HG02938 (cell line): ENCODE data around the gene PTPRU.

Experiments used
- ATAC-seq: cut with Tn5 transposase; IDR thresholded peaks from one replicate; pipeline ENCODE4 v1.9.1; 2021; ENCODE audit warnings: mild to moderate bottlenecking, moderate library complexity; ENCODE audit not compliant: unreplicated experiment

PTPRU gene

GRCh38 chr1:29235955-29236711 is at the start of gene PTPRU:
Gene PTPRU (plus strand): TSS chr1:29236522. CDS start chr1:29236645, 123 bp downstream.
- no peak for ATAC-seq

GRCh38 chr1:29186707-29187106 is 49.6 kb upstream of the PTPRU start:
- no peak for ATAC-seq

- ATAC-seq, result no peak
Observed at GRCh38 chr1:29190718-29191117, 45.6 kb upstream of the PTPRU start.

GRCh38 chr1:29193879-29194455 is 42.4 kb upstream of the PTPRU start:
- no peak for ATAC-seq

- ATAC-seq, result no peak
Observed at GRCh38 chr1:29195881-29196291, 40.4 kb upstream of the PTPRU start.

- ATAC-seq, result no peak
Observed at GRCh38 chr1:29196863-29197589, 39.3 kb upstream of the PTPRU start.

- no peak for ATAC-seq
Observed at GRCh38 chr1:29197590-29197924, 38.8 kb upstream of the PTPRU start.

GRCh38 chr1:29197993-29198392 is 38.3 kb upstream of the PTPRU start:
- no peak for ATAC-seq

- no peak for ATAC-seq
Observed at GRCh38 chr1:29200906-29201594, 35.3 kb upstream of the PTPRU start.

- no peak for ATAC-seq
Observed at GRCh38 chr1:29201595-29202051, 34.7 kb upstream of the PTPRU start.

GRCh38 chr1:29202053-29202452 is 34.3 kb upstream of the PTPRU start:
- no peak for ATAC-seq

GRCh38 chr1:29202584-29203340 is 33.6 kb upstream of the PTPRU start:
- ATAC-seq, result no peak

GRCh38 chr1:29208442-29208841 is 27.9 kb upstream of the PTPRU start:
- no peak for ATAC-seq

- no peak for ATAC-seq
Observed at GRCh38 chr1:29209173-29209572, 27.1 kb upstream of the PTPRU start.

- ATAC-seq, result no peak
Observed at GRCh38 chr1:29210278-29211085, 25.8 kb upstream of the PTPRU start.

- no peak for ATAC-seq
Observed at GRCh38 chr1:29211086-29212030, 25.0 kb upstream of the PTPRU start.

GRCh38 chr1:29213055-29213454 is 23.3 kb upstream of the PTPRU start:
- no peak for ATAC-seq

- no peak for ATAC-seq
Observed at GRCh38 chr1:29217633-29218032, 18.7 kb upstream of the PTPRU start.

- no peak for ATAC-seq
Observed at GRCh38 chr1:29218223-29218622, 18.1 kb upstream of the PTPRU start.
